Measurements from ENCODE around the gene YY1.

- TF ChIP-seq EZH2 (IDR thresholded peaks at IDR 0.05; ENCODE audit: low read depth, unreplicated experiment) (no peak), CTCF (conservative IDR thresholded peaks at IDR 0.05; ENCODE audit: low read depth in 2 of 2) (no peak), JUNB (IDR thresholded peaks at IDR 0.05; ENCODE audit: unreplicated experiment) (no peak), ZNF462 (CRISPR knock-in tag; IDR thresholded peaks at IDR 0.05) (no peak), EZH2phosphoT487 (IDR thresholded peaks at IDR 0.05; ENCODE audit: unreplicated experiment) (no peak), POLR2AphosphoS5 (IDR thresholded peaks at IDR 0.05; ENCODE audit: low read depth) (no peak), REST (IDR thresholded peaks at IDR 0.05; ENCODE audit: unreplicated experiment) (no peak), ZNF331 (CRISPR knock-in tag; IDR thresholded peaks at IDR 0.05; ENCODE audit: low read depth) (no peak), CREB1 (CRISPR knock-in tag; IDR thresholded peaks at IDR 0.05; ENCODE audit: low read depth) (no peak), ETS1 (IDR thresholded peaks at IDR 0.05) (no peak), ZNF114 (CRISPR knock-in tag; IDR thresholded peaks at IDR 0.05) (no peak), STAT1 (IDR thresholded peaks at IDR 0.05; ENCODE audit: unreplicated experiment) (no peak), NANOG (IDR thresholded peaks at IDR 0.05; ENCODE audit: borderline replicate concordance) (no peak)
Measured at GRCh38 chr14:100307766-100308426, 69.0 kb downstream of the YY1 start.
